ENCODE data around the gene CLHC1. TPM values are rescaled to one million over a fixed set of nuclear protein-coding genes. Genes with fewer than 3 reads are reported as not detected.
"Not testable (repeated sequence)": the region's sequence is repeated elsewhere in the genome, so short reads cannot be mapped to it uniquely, and the experiment has no call there.

CLHC1 gene
- 8.6 TPM for polyA plus RNA-seq (2013, experiment 1 of 2; ENCODE audit: insufficient read length)
- 13.5 TPM for polyA plus RNA-seq (2013, experiment 2 of 2; ENCODE audit: insufficient read length)

DNA sequence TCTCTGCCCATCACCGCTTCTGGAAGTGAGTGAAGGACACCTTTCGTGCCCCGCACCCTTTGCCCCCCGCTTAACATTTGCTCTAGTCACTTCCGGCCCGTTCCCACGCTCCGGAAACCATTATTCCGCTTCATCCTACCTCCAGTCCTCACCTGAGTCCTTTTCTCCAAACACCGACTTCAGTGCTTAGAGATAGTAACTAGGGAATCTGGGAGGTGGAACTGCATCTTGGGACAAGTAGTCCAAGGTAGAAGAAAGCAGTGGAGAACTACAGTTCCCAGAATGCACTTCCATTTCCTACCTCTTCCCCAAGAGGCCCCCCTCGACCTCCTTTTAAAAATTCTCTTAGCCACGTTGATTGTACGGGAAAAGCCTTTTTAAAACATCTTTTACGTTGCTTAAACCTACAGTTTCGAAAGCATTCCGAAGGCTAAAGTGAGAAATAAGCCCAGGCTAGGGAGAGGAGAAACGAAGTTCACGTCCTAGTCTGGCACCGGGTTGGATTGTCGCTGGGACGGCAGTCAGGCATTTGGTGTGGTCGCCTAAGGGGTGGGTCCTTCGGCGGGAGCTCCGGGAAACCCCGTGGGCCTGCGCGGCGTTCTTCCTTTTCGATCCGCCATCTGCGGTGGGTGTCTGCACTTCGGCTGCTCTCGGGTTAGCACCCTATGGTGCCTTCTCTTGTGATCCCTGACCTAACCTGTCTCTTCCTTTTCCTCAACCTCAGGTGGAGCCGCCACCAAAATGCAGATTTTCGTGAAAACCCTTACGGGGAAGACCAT lies at the start of gene CLHC1, which contains the start of gene RPS27A:
CLHC1 (minus strand) TSS at position 210 of the 779 bp plus-strand sequence. CDS start 9,882 bp downstream, outside the sequence.
RPS27A (plus strand) TSS at position 605 of the 779 bp plus-strand sequence; CDS start at position 742, 137 bp downstream.
- DNase-seq = peak; percentile 98

DNA sequence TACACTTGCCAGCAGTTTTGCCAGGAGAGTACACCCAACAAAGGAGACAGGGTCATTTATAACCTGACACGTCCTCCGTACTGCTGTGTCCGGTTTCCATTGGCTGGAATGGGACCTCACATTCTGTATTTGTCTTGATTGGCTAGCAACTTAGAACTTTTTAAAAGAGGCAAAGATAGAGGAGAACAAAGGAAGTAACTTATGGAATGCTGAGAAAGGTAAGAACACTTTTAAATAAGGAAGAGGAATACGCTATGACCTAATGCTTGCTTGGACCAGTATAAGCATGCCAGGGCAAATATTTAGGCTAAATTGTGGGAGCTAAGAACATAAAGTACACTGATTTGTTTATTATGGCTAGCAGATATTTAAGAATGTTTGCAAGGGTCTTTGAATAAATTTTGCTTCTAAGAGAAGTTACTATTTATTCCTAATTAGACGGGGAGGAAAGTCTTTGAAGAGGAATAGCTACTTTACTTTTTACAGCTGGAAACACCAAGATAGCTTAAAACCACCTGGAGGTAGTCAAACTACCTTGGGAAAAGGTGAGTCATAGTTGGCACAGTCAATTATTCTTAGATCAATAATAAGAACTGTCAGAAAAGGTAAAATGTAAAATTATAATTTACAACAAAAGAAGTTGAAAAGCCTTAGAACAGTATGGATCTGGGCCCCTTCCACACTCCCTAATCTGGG lies 48.9 kb upstream of the CLHC1 start:
- DNase-seq = not testable (repeated sequence)

DNA sequence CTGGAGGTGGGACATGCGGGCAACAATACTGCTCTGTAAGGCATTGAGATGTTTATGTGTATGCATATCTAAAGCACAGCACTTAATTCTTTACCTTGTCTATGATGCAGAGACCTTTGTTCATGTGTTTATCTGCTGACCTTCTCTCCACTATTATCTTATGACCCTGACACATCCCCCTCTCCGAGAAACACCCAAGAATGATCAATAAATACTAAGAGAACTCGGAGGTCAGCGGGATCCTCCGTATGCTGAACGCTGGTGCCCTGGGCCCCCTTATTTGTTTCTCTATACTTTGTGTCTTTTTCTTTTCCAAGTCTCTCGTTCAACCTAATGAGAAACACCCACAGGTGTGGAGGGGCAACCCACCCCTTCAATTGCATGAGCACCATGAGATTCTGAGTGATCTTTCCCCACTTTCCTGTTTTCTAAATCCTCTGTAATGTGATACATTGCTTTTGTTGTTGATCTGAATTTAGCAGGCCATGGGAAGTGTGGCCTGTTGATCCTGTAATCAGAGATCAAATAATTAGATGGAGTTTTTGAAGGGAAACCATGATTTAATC lies 47.8 kb upstream of the CLHC1 start:
- DNase-seq = not testable (repeated sequence)

DNA sequence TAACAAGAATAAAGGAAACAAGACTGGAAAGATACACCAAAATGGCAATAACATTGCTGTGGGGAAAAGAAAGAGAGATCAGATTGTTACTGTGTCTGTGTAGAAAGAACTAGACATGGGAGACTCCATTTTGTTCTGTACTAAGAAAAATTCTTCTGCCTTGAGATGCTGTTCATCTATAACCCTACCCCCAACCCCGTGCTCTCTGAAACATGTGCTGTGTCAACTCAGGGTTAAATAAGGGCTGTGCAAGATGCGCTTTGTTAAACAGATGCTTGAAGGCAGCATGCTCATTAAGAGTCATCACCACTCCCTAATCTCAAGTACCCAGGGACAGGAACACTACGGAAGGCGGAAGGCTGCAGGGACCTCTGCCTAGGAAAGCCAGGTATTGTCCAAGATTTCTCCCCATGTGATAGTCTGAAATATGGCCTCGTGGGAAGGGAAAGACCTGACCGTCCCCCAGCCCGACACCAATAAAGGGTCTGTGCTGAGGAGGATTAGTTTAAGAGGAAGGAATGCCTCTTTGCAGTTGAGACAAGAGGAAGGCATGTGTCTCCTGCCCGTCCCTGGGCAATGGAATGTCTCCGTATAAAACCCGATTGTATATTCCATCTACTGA lies 47.2 kb upstream of the CLHC1 start:
- not testable (repeated sequence) for DNase-seq

DNA sequence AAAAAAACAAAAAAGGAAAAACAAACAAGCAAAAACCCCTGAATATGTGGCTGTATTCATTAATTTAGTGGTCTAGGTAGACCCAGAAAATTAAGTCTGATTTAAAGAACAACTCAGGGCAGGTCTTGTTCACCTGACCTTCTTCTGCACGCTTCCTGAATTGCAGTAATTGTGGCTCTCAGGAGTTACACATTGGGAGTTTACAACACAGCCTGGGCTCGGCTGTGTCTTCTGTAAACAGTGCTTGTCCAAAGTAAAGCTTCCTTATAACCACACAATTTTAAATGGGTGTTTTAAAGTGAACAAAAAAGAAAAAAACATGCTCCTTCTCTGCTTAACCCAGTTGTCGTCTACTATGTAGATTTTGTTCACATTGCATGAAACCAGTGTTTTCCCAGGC lies 45.2 kb upstream of the CLHC1 start:
- no peak for DNase-seq

DNA sequence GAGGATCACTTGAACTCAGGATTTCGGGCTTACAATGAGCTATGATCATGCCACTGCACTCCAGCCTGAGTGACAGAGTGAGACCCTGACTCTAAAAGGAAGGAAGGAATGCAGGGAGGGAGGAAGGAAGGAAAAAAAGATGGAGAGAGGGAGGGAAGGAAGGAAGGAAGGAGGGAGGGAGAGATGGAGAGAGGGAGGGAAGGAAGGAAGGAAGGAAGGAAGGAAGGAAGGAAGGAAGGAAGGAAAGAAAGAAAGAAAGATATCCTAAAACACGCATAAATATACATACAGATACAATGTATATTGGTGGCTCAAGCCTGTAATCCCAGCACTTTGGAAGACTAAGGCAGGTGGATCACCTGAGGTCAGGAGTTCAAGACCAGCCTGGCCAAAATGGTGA lies 42.3 kb upstream of the CLHC1 start:
- not testable (repeated sequence) for DNase-seq

DNA sequence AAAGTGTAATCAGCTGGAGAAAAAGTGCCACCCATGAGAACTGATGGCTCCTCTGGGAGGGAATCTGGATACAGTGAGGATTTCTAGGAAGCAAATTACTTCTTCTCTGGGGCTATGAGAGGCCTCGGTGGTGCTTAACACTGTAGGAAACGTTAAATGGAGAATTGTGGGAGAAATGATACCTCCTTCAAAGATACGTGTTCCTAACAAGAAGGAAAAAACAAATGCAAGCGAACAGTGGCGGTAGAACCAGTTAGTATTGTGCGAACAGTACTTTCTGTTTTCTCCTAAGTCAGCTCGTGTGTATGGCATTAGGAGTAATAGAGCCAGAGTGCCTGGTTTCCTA lies 37.5 kb upstream of the CLHC1 start:
- peak; percentile 1 for DNase-seq

DNA sequence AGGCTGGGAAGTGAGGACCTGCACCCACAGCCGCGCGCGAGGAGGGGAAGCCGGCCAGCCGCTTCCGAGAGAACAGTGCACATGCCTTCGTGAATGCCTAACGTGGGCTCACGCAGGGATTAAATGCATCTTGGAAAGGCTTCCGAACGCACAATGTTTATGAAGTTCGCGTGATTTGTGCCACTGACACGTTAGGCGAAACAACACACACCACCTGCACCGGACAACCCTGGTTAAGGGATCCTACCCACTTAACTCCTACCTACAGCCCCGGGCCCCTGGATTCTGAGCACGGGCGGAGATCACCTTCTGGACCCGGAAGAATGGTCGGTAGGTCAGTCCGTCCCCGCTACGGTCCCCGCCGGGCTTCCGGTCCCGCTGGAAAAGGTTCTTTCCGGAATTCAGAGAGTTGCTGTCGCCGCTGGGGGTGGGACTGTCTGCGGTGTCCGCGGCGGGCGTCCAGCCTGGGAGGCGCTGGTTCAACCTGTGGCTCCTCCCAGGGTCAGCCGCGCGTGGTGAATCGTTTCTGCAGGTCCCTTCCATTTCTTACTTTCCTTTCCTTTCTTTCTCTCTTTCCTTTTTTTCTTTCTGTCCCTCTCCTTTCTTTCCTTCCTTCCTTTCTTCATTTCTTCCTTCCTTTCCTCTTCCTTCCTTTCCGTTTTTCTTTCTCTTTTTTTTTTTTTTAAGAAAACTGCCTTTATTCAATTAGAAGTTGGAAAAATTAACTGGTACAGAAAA lies 37.0 kb upstream of the CLHC1 start, which contains the start of gene MTIF2:
MTIF2 (minus strand) TSS at position 325 of the 738 bp plus-strand sequence. CDS start 5,373 bp downstream, outside the sequence.
- peak; percentile 91 for DNase-seq

DNA sequence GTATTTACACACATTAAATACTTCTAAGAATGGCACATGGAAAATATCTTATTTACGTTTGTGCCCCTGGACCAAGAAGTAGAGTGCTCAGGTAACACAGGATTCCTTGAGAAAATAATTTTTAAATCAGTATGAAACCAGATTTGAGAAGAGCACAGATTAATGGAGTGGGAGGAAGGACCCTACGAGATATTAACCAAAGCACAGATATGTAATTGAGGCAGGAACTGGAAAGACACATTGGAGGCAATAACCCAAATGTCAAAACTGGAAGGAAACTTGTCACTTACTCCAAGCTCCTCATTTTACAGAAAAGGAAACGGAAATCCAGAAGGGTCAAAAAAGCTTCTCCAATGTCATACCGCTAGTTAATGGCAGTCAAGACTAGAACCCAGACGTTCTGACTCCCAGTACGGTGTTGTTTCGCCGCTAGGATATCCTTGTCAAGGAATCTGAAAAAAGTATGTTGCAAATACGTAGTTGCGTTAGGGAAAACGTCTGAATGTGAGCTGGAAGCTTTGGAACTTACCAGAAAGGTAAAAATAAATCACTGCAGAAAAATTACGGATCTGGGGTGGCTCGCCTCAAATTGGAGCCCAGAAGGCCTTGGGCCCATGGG lies 36.3 kb upstream of the CLHC1 start:
- DNase-seq = peak; percentile 1

DNA sequence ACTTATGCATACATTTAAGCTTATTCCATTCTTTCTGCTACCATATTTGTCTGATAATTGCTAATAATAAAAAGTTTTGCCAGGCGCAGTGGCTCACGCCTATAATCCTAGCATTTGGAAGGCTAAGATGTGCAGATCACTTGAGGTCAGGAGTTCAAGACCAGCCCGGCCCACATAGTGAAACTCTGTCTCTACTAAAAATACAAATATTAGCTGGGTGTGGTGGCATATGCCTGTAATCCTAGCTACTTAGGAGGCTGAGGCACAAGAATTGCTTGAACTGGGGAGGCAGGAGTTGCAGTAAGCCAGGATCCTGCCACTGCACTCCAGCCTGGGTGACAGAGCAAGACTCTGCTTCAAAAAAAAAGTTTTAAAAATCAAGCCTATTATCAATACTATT lies 27.5 kb upstream of the CLHC1 start:
- DNase-seq = not testable (repeated sequence)

DNA sequence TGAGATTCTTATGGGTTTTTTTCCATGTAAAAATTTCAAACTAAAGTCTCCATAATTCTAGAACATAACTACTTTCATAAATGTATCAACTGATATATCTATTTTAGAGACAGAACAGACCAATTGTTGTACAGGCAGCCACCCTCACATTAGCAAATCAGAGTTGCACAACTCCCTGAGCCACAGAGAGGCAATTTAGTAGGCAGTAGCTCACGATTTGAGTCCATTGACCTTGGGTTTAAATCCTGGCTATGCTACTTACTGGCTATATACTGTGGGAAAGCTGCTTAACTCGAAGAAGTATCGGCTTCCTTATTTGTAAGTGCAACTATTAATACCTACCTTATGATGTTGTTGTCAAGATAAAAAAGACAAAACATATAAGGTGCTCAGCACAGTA lies 20.7 kb upstream of the CLHC1 start:
- no peak for DNase-seq

DNA sequence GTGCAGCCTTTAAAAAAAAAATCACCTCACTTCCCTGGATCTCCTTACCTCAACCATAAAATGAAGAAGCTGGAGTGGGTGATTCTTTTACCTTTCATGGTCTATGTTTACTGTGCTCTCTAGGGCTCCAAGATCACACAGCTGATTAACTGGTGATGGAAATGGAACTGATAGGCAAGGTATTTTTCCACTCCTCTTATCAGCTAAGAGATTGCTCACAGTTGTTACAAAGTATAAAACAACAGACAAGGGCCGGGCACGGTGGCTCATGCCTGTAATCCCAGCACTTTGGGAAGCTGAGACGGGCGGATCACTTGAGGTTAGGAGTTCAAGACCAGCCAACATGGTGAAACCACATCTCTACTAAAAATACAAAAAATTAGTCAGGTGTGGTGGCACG lies 14.9 kb upstream of the CLHC1 start:
- DNase-seq = no peak

DNA sequence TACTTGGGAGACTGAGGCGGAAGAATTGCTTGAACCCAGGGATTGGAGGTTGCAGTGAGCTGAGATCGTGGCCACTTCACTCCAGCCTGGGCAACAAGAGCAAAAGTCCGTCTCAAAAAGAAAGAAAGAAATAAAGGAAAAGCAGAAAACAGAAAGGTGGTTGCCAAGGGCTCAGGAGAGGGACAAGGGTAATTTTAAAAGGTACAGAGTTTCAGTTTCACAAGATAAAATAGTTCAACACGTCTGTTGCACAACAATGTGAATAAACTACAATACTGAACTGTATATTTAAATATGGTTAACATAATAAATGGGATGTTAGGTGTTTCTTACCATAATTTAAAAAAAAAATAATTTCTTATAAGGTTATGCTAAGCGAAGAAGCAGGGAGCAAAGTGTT lies 13.3 kb upstream of the CLHC1 start:
- no peak for DNase-seq

DNA sequence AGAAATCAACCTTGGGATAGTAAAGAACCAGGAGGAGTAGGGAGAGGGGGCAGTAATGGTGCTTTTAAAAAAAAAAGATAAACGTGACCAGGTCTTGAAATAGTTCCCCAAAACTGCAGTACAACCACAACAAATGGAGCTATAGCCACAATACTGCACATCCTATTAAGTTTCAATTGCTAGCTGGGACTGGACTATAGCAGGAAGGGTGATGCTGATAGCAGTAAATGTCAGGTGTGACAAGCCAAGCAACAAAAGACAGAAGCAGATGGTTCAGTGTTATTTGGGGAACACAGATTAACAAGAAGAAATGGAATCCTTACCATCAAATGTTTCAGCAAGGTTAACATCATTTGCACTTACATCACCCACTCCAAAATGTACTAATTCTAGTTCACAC lies 10.5 kb upstream of the CLHC1 start:
- DNase-seq = no peak

DNA sequence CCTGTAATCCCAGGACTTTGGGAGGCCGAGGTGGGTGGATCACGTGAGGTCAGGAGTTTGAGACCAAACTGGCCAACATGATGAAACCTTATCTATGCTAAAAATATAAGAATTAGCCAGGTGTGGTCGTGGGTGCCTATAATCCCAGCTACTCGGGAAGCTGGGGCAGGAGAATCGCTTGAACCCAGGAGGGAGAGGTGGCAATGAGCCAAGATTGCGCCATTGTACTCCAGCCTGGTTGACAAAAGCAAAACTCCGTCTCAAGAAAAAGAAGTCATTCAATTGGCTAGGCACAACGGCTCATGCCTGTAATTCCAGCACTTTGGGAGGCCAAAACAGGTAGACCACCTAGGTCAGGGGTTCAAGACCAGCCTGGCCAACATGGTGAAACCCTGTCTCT lies 9.5 kb upstream of the CLHC1 start:
- DNase-seq = not testable (repeated sequence)

DNA sequence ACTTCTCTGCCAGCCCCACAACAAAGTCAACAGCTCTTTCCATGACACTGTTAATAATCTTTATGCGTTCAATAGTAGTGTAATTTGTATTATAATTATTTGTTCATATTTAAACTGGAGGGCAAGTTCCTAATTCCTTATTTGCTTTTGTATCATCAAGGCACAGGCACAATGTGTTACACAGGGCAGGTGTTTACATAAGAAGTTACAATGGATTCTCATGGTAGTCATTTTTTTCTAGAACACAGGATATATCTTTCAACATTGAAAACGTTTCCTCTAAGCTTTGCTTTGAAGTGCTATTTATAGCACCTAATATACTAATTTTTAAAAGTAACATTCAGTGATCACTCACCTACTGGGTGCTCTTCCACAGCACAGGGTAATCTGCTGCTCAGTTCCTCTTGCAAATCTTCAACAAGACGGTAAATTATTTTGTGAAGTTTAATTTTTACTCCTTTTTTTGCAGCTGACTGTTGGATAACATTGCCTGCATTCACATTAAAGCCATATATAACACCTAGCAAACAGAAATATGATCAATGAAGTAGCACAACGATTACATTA lies 7.6 kb upstream of the CLHC1 start:
- DNase-seq = no peak

DNA sequence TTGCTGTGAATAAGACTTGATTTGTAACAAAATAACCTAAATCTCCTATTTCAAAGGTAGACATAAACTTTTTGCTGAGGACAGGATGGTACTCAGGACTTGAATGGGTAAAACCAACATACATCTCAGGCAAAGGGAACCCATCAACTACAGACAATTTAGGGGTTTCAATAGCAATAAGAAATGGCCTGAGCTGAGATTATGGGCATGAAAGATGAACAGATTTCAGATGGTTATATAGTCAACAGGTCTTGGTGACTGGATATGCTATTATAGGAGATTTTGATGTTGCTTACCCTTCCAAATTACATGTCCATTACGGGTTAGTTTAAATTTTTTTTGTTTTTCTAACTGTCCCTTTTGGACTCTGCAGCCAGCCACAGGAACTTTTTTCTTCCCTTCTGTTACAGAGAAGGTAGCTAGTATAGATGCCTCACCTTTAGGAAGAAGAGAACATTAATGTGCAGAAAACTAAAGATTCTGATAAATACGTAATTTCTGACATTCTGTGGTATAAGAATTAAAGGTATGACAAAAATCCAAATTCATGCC lies 5.0 kb upstream of the CLHC1 start:
- no peak for DNase-seq

DNA sequence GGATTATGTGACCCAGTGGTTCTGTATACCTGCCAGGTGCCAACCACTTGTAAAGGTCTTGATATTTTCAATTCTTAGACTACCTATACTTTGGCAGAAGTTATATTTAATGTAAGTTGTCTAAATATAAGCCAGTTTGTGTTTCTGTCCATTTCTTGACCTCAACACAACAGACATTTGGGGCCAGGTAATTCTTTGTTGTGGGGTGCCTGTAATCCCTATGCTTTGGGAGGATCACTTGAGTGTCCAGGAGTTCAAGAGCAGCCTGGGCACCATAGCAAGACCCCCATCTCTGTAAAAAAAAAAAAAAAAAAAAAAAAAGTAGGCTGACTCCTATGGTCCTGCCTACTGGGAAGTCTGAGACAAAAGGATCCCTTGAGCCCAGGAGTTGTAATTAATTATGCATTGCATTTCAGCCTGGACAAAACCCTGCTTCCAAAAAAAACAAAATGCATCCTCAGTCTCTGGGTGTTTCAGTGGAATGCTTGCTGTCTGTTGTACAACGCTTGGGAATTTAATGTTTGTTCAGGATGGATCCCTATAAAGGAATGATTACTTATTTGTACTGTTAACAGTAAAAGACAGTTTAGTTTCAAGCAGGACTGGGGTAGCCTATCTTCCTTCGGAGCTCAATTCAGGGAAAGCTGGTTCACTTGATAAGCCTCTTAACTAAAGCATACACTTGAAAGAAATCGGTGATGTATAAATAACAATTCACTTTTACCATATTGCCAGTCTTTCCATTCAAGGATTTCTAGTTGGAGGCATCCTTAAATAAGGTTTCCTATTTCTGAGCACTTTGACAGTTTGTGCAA lies 3.8 kb upstream of the CLHC1 start:
- no peak for DNase-seq

DNA sequence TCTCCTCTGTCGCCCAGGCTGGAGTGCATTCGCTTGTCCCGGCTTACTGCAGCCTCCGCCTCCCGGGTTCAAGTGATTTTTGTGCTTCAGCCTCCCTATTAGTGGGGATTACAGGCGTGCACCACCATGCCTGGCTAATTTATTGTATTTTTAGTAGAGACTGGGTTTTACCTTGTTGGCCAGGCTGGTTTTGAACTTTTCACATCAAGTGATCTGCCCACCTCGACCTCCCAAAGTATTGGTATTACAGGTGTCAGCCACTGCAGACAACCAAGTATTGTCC lies 1.5 kb upstream of the CLHC1 start:
- no peak for DNase-seq

All from fibroblast of skin of back (primary cell).